ENCODE measurements around the gene CMSS1.

Gene CMSS1

GRCh38 chr3:99772171-99772570 lies 45.5 kb upstream of the CMSS1 start:
- no peaks in the 10 kb centered on the region for H3K79me2 ChIP-seq (ENCODE audit: low read length)
- H3K27me3 ChIP-seq (replicated peaks; ENCODE audit: insufficient read depth, low read length): no peaks in the 10 kb centered on the region
- no peaks in the 10 kb centered on the region for H3K4me1 ChIP-seq (ENCODE audit: low read length)
- H3F3A ChIP-seq (ENCODE audit: insufficient read depth, low read length): no peaks in the 10 kb centered on the region
- H3K27ac ChIP-seq (ENCODE audit: low read length): no peak overlapping the region
- TF ChIP-seq EZH2phosphoT487 (IDR thresholded peaks at IDR 0.05; ENCODE audit: low read length) (no peak), EZH2 (optimal IDR thresholded peaks at IDR 0.05; ENCODE audit: low read depth, low read length) (no peak), CTCF (IDR thresholded peaks at IDR 0.05; ENCODE audit: low read length) (no peak)
- H3K4me2 ChIP-seq (ENCODE audit: low read depth, low read length): no peak overlapping the region
- H4K20me1 ChIP-seq (ENCODE audit: insufficient read depth, low read length): no peaks in the 10 kb centered on the region
- 0 out of 2 replicates have a peak, but pooled peaks cover 3% of the 10 kb centered on the region for H3K9me3 ChIP-seq (replicated peaks; ENCODE audit: insufficient read depth, low read length)
- H3K4me3 ChIP-seq (ENCODE audit: low read length): no peak overlapping the region
- H3K9ac ChIP-seq (ENCODE audit: low read length): no peak overlapping the region
- H3K36me3 ChIP-seq (replicated peaks; ENCODE audit: insufficient read depth, low read length): no peaks in the 10 kb centered on the region
- no peaks in the 10 kb centered on the region for H3K9me2 ChIP-seq (replicated peaks; ENCODE audit: insufficient read depth, low read length)
- DNase-seq: no peak
- no peak overlapping the region for H2AFZ ChIP-seq (ENCODE audit: low read length)

GRCh38 chr3:99772671-99773070 lies 45.0 kb upstream of the CMSS1 start:
- TF ChIP-seq EZH2 (optimal IDR thresholded peaks at IDR 0.05; ENCODE audit: low read depth, low read length): no peak
- TF ChIP-seq EZH2phosphoT487 (IDR thresholded peaks at IDR 0.05; ENCODE audit: low read length): no peak
- TF ChIP-seq CTCF (IDR thresholded peaks at IDR 0.05; ENCODE audit: low read length): no peak
- Histone ChIP-seq H3K27ac (ENCODE audit: low read length) (no peak overlapping the region), H3K4me3 (ENCODE audit: low read length) (no peak overlapping the region), H4K20me1 (ENCODE audit: insufficient read depth, low read length) (no peaks in the 10 kb centered on the region), H2AFZ (ENCODE audit: low read length) (no peak overlapping the region), H3K4me1 (ENCODE audit: low read length) (no peaks in the 10 kb centered on the region), H3K4me2 (ENCODE audit: low read depth, low read length) (no peak overlapping the region), H3K36me3 (replicated peaks; ENCODE audit: insufficient read depth, low read length) (no peaks in the 10 kb centered on the region), H3K9me3 (replicated peaks; ENCODE audit: insufficient read depth, low read length) (0 out of 2 replicates have a peak, but pooled peaks cover 3% of the 10 kb centered on the region), H3K9me2 (replicated peaks; ENCODE audit: insufficient read depth, low read length) (no peaks in the 10 kb centered on the region), H3F3A (ENCODE audit: insufficient read depth, low read length) (no peaks in the 10 kb centered on the region), H3K27me3 (replicated peaks; ENCODE audit: insufficient read depth, low read length) (no peaks in the 10 kb centered on the region), H3K79me2 (ENCODE audit: low read length) (no peaks in the 10 kb centered on the region), H3K9ac (ENCODE audit: low read length) (no peak overlapping the region)
- no peak for DNase-seq

GRCh38 chr3:99774467-99774866 lies 43.2 kb upstream of the CMSS1 start:
- H2AFZ ChIP-seq (ENCODE audit: low read length): no peak overlapping the region
- H3K4me1 ChIP-seq (ENCODE audit: low read length): no peaks in the 10 kb centered on the region
- no peak for TF ChIP-seq EZH2 (optimal IDR thresholded peaks at IDR 0.05; ENCODE audit: low read depth, low read length)
- TF ChIP-seq EZH2phosphoT487 (IDR thresholded peaks at IDR 0.05; ENCODE audit: low read length): no peak
- TF ChIP-seq CTCF (IDR thresholded peaks at IDR 0.05; ENCODE audit: low read length): no peak
- H3K27me3 ChIP-seq (replicated peaks; ENCODE audit: insufficient read depth, low read length): no peaks in the 10 kb centered on the region
- H3K79me2 ChIP-seq (ENCODE audit: low read length): no peaks in the 10 kb centered on the region
- H3K9me3 ChIP-seq (replicated peaks; ENCODE audit: insufficient read depth, low read length): no peaks in the 10 kb centered on the region
- no peak overlapping the region for H3K27ac ChIP-seq (ENCODE audit: low read length)
- no peak overlapping the region for H3K9ac ChIP-seq (ENCODE audit: low read length)
- no peaks in the 10 kb centered on the region for H4K20me1 ChIP-seq (ENCODE audit: insufficient read depth, low read length)
- H3K4me2 ChIP-seq (ENCODE audit: low read depth, low read length): no peak overlapping the region
- H3K36me3 ChIP-seq (replicated peaks; ENCODE audit: insufficient read depth, low read length): no peaks in the 10 kb centered on the region
- H3K9me2 ChIP-seq (replicated peaks; ENCODE audit: insufficient read depth, low read length): no peaks in the 10 kb centered on the region
- no peak overlapping the region for H3K4me3 ChIP-seq (ENCODE audit: low read length)
- no peaks in the 10 kb centered on the region for H3F3A ChIP-seq (ENCODE audit: insufficient read depth, low read length)
- DNase-seq: no peak

Measured in MM.1S (cell line).